Type B pancreatic cell (in vitro differentiated cells): ENCODE measurements around the gene RPL7A. TPM values are rescaled to one million over a fixed set of nuclear protein-coding genes. Genes with fewer than 3 reads are reported as not detected.
A peak's percentile ranks its signal among the peaks of the same experiment; 100 is the strongest.

Source experiments
- DNase-seq: peaks from one replicate; pipeline ENCODE4 v3.0.0; 2021; ENCODE audit warnings: mixed read lengths; ENCODE audit not compliant: unreplicated experiment; ENCODE audit errors: extremely low spot score
- H3K27ac Mint-ChIP-seq: 2 replicates; pipeline ENCODE4 v1.8.0; 2021; ENCODE audit warnings: mild to moderate bottlenecking, mixed read lengths
- H3K27me3 Mint-ChIP-seq: 2 replicates; pipeline ENCODE4 v1.8.0; 2021; ENCODE audit warnings: mixed read lengths
- H3K36me3 Mint-ChIP-seq: 2 replicates; pipeline ENCODE4 v1.8.0; 2021; ENCODE audit warnings: mixed read lengths
- H3K4me1 Mint-ChIP-seq: one replicate; pipeline ENCODE4 v1.8.0; 2021; ENCODE audit warnings: mixed read lengths; ENCODE audit not compliant: unreplicated experiment
- H3K4me3 Mint-ChIP-seq: 2 replicates; pipeline ENCODE4 v1.8.0; 2021; ENCODE audit warnings: mild to moderate bottlenecking, mixed read lengths
- H3K9me3 Mint-ChIP-seq: 2 replicates; pipeline ENCODE4 v1.8.0; 2021; ENCODE audit warnings: mixed read lengths
- total RNA-seq: library from RNA; stranded (reverse); gene quantifications from 2 replicates; pipeline ENCODE4 v1.2.1, GENCODE V29; 2021; ENCODE audit warnings: low replicate concordance
- TF ChIP-seq, protein P1 (sequence below): fragments of 200-600 bp; sonication (generic); conservative IDR thresholded peaks from 2 replicates; pipeline ENCODE4 v1.5.0; 2021; ENCODE audit warnings: antibody characterized with exemption, mild to moderate bottlenecking

Gene RPL7A
- total RNA-seq, 1 donor from 2014 or later, result 2,715 TPM

DNA sequence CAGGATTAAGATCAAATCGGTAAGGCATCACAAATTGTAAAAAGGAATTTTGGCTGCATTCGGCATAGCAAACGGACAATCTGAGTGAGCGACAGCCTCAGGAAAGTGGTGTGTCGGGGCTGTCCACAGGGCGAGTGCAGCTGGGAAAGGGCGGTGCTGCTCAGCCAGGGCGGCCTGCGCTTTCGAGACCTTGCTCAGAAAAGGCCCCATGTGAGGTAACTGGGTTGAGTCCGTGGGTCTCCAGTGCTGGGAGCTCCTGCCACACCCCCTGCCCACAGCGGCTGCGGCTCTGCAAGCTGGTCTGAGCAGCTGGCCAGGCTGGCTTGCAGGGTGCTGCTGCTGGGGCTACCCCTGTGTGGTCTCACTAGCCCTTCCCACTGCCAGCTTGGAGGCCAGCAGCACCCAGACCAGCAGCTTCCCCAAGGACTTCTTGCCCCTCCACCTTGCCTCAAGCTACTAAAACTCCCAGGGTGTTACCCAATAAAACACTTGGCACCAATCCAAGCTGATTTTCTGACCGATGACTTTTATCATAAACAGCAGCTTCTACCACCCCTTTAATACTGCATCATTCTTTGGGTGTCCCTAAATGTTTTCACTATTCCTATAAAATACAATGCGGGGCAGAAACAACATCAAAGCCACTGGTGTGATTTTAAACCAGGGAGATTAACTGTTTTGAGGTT lies 14.5 kb downstream of the RPL7A start:
- TF ChIP-seq, protein P1, sequence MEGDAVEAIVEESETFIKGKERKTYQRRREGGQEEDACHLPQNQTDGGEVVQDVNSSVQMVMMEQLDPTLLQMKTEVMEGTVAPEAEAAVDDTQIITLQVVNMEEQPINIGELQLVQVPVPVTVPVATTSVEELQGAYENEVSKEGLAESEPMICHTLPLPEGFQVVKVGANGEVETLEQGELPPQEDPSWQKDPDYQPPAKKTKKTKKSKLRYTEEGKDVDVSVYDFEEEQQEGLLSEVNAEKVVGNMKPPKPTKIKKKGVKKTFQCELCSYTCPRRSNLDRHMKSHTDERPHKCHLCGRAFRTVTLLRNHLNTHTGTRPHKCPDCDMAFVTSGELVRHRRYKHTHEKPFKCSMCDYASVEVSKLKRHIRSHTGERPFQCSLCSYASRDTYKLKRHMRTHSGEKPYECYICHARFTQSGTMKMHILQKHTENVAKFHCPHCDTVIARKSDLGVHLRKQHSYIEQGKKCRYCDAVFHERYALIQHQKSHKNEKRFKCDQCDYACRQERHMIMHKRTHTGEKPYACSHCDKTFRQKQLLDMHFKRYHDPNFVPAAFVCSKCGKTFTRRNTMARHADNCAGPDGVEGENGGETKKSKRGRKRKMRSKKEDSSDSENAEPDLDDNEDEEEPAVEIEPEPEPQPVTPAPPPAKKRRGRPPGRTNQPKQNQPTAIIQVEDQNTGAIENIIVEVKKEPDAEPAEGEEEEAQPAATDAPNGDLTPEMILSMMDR, result no peak
- Mint-ChIP-seq H3K4me3 (no peak overlapping the region), H3K27me3 (no peaks in the 10 kb centered on the region), H3K27ac (no peak overlapping the region), H3K36me3 (peaks cover 7% of the 10 kb centered on the region), H3K9me3 (no peaks in the 10 kb centered on the region), H3K4me1 (peaks cover 15% of the 10 kb centered on the region)
- DNase-seq, result no peak

DNA sequence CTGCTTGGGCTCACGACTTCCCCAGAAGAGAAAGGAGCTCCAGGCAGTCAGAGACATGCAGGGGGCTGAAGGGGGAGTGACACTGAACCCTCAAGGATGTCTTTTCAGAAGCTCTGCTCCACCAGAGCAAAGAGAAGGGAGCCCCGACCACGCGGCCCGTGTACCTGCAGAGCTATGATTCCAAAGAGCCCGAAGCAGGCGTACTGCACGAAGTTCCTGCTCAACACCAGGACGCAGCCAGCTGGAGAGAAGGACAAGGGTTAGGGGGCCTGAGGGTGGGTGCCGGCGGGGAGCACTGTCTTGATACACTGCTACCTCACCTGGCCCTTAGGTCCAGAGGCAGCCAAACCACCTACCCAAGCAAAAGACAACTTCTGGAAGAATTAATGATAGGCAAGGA lies 18.4 kb downstream of the RPL7A start:
- H3K4me3 Mint-ChIP-seq, result no peak overlapping the region

DNA sequence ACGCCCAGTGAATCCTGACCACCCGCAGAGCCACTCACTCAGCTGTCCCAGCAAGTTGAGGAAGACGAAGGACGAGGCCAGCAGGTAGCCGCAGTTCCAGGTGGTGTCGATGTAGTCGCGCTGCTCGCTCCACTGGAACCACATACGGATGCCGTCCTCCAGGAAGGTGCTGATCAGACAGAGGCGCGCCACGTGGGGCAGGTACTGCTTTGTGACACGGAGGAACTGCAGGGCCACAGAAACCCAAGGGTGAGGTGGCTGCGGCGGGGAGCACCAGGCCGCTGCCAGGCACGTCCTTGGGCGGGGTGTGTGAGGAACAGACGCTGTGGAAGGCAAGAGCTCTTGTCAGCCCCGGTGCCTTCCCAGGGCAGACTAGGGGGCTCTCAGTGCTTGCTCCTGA lies 19.2 kb downstream of the RPL7A start:
- no peaks in the 10 kb centered on the region for H3K27me3 Mint-ChIP-seq
- H3K27ac Mint-ChIP-seq, result no peak overlapping the region
- H3K9me3 Mint-ChIP-seq, result no peaks in the 10 kb centered on the region
- H3K4me1 Mint-ChIP-seq, result peaks cover 44% of the 10 kb centered on the region
- H3K4me3 Mint-ChIP-seq, result no peak overlapping the region
- peaks cover 15% of the 10 kb centered on the region for H3K36me3 Mint-ChIP-seq
- TF ChIP-seq, protein P1, result no peak
- DNase-seq, result no peak

More for the DNA sequence above, 18.4 kb downstream of the RPL7A start:
- Mint-ChIP-seq H3K9me3 (no peaks in the 10 kb centered on the region), H3K4me1 (peaks cover 38% of the 10 kb centered on the region), H3K27ac (no peak overlapping the region), H3K36me3 (peaks cover 12% of the 10 kb centered on the region), H3K27me3 (no peaks in the 10 kb centered on the region)
- DNase-seq, result no peak
- TF ChIP-seq, protein P1, result no peak

DNA sequence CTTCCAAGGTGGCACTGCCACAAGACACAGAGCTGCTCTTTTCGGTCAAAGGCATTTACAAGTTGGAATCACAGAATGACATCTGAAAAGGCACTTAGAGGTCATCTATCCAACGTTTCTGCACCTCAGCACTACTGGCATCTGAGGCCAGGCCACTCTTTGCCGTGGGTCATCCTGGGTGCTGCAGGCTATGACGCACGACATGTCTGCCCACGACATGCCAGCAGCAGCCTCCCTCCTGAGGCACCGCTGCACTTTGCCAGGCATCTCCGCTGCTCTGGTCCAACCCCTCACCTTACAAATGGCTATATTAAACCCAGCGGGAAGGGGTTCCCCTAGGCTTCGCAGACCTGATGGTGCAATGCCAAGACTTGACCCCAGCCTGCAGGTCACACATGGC lies 19.8 kb downstream of the RPL7A start:
- Mint-ChIP-seq H3K4me1 (peaks cover 50% of the 10 kb centered on the region), H3K27me3 (no peaks in the 10 kb centered on the region), H3K4me3 (no peak overlapping the region), H3K36me3 (peaks cover 15% of the 10 kb centered on the region), H3K27ac (no peak overlapping the region), H3K9me3 (no peaks in the 10 kb centered on the region)
- no peak for DNase-seq
- TF ChIP-seq, protein P1, result no peak

DNA sequence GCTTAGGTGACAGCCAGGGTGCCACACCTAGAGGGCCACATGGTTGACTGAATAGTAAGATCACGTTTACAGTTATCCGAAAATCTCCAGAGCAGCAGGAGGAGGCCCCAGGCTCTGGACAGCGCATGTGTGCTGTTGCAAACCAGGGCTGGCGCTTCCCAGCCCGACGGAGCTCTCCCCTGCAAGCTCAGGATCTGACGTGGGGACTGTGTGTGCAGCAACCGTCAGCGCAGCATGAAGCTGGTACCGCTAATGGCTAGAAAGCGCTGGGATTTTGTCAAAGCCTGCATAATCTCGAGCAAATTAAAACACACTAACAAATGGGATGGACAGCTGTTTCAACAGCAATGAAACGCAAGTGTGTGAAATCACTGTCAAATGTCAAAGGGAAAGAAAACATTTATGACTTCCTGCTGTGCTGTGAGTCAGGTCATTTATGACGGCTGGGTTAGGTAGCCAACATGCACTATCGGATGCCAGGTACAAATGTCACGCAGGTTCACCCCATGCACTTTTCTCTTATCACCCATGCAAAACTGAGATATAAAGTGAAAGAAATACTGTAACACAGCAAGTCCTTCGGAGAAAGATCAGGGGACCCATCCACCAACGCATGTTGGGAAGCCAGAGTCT lies 20.3 kb downstream of the RPL7A start:
- TF ChIP-seq, protein P1, result no peak
- H3K9me3 Mint-ChIP-seq, result no peaks in the 10 kb centered on the region
- DNase-seq, result no peak
- H3K36me3 Mint-ChIP-seq, result peaks cover 15% of the 10 kb centered on the region
- H3K4me3 Mint-ChIP-seq, result peak overlapping the region; percentile 51
- H3K27me3 Mint-ChIP-seq, result no peaks in the 10 kb centered on the region
- H3K4me1 Mint-ChIP-seq, result peaks cover 50% of the 10 kb centered on the region
- peak overlapping the region; percentile 84 for H3K27ac Mint-ChIP-seq
